CD4-positive, alpha-beta T cell treated with Interleukin-1 beta for 1 hour (primary cell): ENCODE results near the gene NME4.
A peak's percentile ranks its signal among the peaks of the same experiment; 100 is the strongest.
"Not testable (repeated sequence)": the region's sequence is repeated elsewhere in the genome, so short reads cannot be mapped to it uniquely, and the experiment has no call there.

ENCODE experiments used
- DNase-seq, 2 donors: peaks; one replicate each; pipeline ENCODE4 v3.0.0-alpha.2; 2020 to 2022

The NME4 gene

DNA sequence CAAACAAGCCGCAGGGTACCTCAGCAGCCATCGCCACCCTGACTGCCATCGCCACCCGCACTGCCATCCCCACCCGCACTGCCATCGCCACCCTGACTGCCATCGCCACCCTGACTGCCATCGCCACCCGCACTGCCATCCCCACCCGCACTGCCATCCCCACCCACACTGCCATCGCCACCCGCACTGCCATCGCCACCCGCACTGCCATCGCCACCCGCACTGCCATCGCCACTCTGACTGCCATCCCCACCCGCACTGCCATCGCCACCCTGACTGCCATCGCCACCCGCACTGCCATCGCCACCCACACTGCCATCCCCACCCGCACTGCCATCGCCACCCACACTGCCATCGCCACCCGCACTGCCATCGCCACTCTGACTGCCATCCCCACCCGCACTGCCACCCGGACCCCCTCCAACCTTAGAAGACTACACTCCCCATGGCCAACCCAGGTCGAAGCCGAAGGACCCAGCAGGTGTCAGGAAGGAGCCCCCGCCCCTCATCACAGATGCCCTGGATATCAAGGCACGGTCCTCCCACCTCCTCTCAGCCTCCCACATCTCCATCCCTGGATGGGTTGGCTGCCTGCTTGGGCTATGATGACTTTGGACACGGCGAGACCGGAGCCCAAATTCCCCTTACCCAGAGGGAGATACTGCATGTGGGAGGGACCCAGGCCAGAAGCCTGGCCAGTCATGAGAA lies 18.7 kb upstream of the NME4 start:
- DNase-seq: not testable (repeated sequence)

DNA sequence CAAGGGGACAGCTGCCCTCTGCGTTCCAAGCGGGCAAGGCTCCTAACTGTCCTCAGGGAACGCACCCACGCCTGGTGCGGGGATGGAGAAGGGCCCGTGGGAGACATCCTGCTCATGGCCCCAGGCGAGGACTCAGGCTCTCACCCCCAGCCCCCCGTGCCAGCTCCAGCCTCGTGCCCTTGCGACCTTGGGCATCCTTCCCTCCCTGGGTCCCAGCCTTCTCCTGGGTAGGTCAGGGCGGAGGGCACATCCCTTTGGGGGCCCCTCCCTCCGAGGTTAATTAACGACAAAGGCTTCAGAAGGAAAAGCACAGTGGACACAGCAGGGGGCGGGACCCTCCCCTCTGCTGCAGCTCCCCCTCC lies 18.2 kb upstream of the NME4 start:
- DNase-seq: no peak

DNA sequence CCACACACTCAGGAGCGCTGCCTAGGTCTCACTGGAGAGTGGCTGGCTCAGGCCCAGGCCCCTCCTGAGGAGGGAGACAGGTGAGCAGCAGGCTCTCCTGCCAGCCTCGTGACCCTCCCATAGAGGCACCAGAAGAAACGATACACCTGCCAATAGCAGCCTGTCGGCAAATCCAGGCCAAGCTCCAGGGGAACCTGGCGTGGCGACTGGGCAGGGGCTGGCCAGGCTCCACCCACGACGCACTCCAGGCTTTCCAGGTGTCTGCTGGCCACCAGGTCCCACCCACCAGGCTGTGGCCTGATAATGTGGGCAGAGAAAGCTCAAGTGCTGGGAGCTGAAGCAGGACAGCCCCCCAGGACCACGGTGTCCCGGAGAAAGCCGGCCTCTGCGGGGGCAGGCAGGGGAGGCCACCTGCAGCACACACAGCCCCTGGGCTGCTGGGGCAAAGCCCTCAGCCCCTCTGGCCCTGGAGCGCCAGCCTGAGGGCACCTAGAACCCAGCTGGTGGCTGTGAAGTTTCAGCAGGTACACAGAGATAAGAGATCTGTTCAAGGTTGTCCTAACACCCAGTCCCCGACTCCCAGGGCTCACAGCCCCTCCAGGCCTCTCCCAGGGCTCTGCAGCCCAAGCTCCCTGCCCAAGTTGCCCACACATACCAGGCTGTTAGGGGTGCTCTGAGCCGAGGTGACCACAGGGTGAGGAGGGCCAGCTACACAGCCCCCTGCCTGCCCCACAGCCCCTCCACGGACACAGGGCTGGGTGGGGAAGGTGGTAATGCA lies 17.6 kb upstream of the NME4 start:
- no peak for DNase-seq

DNA sequence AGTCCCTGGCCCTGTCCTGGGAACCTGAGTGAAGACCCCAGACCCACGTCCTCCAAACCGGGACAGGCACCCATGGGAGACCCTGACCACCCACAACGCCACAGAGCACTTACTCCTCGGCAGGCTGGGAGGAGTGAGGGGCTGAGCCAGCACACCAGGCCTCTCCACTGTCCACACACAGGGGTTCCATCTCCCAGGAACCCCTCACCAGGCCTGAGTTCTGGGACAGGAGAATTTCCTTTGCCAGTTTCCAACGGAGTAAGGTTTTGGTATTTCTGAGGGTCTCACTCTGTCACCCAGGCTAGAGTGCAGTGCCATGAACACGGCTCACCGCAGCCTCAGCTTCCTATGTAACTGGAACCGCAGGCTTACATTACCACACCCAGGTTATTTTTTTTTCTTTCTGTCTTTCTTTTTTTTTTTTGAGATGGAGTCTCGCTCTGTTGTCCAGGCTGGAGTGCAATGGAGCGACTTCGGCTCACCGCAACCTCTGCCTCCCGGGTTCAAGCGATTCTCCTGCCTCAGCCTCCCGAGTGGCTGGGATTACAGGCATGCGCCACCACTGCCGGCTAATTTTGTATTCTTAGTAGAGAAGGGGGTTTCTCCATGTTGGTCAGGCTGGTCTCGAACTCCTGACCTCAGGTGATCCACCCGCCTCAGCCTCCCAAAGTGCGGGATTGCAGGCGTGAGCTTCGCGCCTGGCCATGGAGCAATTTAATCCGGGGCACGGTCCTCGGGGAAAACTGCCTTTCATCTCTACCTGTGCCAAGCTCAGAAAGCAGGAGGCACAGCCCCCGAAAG lies 16.8 kb upstream of the NME4 start:
- peak in 1 of 2 donors; percentile 39 for DNase-seq

DNA sequence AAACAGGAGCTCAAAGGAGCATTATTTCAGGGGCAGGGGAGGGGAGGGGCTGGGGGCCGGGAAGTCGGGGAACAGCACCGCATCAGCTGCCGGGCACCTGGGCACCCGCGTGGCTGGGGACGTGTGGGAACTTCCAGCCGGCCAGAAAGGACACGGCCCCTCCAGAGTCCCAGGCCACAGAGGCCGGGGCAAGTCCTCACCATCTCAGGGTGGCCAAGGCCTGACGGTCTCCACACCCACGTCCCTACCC lies 16.3 kb upstream of the NME4 start:
- no peak for DNase-seq

DNA sequence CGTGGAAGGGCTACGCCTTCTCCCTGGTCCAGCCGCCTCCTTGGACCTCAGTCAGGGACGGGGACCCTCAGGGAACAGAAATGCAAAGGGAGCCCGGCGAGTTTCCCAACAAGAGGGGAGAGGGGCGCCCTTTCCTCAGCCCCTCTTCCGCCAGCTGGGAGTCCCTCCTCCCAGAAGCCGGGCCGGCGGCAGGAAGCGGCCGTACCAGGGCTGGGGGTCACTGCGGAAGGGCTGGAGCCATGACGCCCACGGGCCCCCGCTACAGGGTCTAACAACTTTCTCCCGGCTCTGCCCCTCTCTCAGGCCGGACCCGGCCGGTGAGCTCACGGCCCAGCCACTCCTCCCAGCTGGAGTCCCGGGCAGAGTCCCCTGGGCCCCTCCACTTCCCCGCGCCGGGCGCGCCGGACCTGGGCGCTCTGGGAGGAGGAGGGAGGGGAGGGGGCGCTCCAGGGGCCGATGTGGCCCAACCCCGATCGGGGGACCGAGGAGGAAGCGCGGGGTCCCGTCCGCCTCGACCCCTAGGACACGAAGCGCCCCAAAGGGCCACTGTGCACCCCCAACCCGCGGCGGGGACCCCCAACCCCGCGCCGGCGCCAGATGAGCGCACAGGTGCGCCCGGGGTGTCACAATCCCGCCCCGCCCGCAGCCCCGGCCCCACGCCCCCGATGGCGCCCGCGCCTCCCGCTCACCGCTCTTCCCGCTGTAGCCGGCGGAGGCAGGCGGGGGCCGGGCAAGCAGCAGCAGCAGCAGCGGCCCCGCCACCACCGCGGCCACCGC lies 15.8 kb upstream of the NME4 start:
- no peak for DNase-seq

DNA sequence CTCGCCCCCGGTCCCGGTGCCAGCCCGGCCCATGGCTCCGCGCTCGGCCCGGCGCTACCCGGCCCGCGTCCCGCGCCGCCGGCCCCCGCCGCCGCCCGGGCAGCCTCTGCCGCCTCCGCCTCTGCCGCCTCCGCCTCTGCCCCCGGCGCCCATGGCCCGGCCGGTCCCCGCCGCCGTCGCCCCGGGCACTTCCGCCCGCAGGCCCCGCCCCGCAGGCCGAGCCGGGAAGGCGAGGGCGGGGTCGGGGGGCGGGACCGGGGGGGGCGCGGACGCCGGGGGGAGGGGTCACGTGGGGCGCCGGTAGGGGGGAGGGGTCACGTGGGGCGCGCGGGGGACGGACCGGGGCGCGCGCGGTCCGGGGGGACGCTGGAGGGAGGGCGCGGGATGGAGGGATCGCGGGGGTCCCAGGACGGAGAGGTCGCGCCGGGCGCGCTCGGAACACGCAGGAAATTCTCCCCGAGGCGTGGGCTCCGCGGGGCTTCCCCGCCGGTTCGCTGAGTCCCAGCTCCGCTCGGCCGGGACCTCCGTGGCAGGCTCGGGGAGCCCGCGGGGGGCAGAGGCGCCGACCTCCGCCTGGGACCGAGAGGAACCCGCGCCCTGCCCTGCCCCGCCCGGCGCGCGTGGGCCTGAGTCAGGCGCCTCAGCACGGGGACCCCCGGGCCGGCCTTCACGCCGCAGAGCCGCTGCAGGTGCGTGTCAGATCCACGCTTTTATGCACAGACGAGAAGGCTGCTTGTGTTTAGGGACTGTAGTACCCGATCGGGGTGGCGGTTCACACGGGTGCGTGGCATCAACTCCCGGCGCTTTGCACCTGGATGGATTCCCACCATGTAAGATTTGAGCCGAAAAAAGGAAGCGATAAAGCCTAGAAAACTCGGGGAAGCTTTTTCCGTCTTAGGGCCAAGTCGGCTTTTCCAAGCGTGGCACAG lies 14.9 kb upstream of the NME4 start, which contains the start of gene PGAP6:
TSS of gene PGAP6 (minus strand) at position 190 of the 929 bp plus-strand sequence. CDS start at position 33, 157 bp downstream.
- DNase-seq: peak; percentile 65 to 74

DNA sequence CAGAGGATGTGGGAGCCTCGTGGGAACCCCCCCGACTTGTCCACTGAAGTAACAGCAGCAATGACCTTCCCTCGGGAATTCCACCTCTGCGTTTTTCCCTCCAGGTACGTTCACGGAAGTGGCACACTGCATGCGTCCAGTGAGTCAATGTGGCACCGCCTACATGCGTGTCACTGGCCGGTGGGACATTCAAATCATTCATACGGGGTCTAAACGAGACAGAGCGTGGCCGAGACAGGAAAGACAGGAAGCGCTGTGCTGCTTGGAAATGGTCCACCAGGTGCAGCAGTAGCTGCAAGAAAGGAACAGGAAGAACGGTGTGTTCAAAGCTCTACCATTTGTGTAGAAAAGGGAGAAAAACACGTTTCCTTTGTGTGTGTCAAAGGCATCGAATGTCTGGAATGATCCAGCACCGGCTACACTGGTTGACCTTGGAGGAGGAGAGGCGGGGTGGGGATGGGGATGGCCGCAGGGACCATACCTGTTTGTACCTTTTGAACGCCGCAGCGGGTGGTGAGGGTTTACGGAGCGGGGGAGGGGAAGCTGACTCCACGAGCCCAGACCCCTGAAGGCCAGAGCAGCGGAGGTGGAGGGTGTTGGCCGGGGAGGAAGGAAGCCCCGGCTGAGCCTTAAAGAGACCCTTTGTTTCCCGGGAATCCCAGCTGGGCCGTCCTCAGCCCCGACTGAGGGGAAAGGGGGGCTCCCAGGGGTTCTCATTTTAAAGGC lies 13.5 kb upstream of the NME4 start:
- peak; percentile 48 for DNase-seq

DNA sequence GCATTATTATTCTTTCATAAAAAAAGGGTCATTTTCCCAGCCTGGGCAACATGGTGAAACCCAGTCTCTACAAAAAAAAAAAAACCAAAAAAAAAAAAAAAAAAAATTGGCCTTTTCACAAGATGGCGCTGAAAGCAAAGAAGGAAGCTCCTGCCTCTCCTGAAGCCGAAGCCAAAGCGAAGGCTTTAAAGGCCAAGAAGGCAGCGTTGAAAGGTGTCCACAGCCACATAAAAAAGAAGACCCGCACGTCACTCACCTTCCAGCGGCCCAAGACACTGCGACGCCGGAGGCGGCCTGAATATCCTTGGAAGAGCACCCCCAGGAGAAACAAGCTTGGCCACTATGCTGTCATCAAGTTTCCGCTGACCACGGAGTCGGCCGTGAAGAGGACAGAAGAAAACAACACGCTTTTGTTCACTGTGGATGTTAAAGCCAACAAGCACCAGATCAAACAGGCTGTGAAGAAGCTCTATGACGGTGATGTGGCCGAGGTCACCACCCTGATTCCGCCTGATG lies 10.3 kb upstream of the NME4 start:
- DNase-seq: no peak

DNA sequence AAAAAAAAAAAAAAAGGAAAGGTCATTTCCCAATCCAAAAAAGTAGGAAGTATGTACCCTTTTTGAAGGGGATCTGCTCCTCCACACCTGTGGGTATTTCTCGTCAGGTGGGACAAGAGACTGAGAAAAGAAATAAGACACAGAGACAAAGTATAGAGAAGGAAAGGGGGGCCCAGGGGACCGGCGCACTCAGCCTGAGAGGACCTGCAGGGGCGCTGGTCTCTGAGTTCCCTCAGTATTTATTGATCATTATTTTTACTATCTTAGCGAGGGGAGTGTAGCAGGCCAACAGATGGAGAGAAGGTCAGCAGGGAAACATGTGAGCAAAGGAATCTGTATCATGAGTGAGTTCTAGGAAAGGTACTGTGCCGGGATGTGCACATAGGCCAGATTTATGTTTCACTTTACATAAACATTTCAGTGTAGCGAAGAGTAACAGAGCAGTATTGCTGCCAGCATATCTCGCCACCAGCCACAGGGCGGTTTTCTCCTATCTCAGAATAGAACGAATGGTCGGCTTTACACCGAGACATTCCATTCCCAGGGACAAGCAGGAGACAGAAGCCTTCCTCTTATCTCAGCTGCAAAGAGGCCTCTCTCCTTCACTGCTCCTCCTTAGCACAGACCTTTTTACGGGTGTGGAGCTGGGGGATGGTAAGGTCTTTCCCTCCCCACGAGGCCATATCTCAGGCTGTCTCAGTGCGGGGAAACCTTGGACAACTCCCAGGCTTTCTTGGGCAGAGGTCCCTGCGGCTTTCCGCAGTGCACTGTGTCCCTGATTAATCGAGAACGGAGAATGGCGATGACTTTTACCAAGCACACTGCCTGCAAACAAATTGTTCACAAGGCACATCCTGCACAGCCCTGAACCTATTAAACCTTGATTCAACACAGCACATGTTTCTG lies 9.0 kb upstream of the NME4 start:
- not testable (repeated sequence) for DNase-seq

DNA sequence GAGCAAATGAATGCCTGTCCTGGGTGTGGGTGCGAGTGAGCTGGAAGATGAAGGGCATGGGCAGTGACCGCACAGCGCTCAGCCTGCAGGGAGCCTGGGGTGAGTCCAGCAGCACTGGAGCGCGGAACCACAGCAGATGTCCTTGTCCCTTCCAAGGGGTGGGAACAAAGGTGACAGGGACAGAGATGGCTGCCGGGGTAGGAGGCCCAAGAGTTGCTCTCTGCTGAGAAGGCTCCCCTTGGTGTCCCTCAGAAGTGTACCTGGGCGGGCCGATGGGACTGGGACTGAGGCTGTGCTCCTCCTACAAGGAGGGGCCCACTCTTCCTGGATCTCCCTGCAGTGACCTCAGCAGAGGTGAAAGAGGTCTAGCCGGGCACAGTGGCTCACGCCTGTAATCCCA lies 7.6 kb upstream of the NME4 start:
- no peak for DNase-seq

DNA sequence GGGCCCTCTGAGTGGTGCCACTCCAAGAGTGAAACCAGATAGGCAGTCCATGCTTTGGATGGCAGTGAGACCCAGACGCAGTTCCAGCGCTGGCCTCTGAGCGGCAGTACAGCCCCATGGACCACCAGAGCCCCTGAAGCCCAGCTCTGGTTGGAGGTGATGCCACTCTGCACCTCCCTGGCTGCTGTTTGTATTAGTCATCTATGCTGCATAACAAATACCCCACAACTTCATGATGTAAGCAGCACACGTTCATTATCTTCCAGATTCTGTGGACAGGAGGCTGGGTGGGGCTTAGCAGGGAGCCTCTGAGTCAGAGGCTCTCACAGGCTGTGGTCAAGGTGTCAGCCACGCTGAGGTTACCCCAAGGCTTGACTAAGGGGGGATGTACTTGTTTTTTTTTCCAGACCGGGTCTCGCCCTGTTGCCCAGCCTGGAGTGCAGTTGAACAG lies 5.1 kb upstream of the NME4 start:
- peak; percentile 74 to 78 for DNase-seq

DNA sequence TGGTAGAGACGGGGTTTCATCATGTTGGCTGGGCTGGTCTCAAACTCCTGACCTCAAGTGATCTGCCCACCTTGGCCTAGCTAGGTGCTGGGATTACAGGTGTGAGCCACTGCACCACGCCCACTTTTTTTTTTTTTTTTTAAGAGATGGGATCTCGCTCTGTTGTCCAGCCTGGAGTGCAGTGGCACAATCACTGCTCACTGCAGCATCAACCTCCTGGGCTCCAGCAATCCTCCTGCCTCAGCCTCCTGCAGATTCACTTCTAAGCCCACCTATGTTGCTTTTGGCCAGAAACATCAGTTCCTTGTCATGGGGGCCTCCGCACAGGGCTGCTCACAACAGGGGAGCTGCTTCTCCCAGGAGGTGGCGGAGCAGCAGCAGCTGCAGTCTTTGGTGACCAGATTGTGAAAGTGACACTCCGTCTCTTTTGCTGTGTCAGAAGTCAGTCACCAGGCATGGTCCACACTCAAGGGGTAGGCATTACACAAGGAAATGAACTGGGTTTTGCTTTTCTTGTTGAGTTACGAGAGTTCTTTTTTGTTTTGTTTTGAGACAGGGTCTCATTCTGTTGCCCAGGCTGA lies 4.5 kb upstream of the NME4 start:
- DNase-seq: peak in 1 of 2 donors; percentile 45

DNA sequence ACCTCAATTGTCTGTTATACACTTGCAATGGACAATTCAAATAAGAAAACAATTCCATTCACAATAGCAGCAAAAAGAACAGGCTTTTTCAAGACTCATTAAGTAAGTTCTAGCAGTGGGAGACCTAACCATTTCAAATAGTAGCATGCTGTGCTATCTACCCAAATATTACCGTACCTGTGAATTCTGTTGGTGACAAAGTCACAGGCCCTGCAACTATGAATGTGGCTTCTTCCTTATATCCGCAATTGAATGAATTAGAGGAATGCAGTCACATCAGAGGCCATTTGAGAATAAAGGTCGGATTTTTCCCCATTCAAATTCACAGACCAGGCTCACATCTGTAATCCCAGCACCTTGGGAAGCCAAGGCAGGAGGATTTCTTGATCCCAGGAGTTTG lies 800 bp upstream of the NME4 start:
- DNase-seq: no peak

DNA sequence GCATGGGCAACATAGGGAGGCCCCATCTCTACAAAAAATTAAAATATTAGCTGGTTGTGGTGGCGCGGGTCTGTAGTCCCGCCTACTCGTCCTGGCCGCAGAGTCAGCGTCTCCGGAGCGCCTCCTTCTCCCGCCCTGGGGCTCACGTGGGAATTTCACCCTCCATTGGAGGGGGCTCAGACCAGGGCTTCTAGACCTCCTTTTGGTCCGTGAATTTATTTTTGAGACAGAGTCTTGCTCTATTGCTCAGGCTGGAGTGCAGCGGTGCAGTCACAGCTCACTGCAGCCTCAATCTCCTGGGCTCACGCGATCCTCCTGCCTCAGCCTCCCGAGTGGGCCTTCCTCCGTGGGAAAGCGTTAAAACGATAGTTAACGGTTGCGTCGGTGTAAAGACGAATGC lies 394 bp upstream of the NME4 start:
- no peak for DNase-seq

DNA sequence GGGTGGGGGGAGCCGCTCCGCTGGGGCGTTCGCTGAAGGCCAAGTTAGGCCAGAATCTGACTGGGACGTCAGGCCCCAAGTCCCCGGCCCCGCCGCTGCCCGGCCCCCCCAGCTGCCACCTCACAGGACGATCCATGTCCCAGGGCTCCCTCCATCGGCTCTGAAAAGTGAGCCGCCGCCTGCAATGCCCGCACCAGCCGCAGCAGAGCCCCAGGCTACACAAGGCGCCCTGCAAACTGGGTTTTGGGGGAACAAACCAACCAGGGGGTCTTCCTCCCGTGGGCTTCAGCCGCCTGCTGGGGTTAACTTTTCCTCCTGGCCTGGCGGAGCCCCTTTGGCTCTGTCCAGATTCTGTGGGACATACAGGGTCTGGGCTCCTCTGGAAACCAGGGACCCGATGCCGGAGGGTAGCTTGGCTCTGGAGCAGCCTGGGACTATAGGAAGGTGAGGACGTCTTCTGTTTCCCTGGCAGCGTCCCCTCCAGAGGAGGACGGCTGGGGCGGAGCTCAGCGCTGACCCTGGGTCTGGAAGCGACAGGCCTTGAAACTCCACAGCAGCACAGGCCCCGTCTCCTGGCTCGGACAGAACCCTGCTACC lies 835 bp downstream of the NME4 start:
- peak; percentile 34 to 44 for DNase-seq

DNA sequence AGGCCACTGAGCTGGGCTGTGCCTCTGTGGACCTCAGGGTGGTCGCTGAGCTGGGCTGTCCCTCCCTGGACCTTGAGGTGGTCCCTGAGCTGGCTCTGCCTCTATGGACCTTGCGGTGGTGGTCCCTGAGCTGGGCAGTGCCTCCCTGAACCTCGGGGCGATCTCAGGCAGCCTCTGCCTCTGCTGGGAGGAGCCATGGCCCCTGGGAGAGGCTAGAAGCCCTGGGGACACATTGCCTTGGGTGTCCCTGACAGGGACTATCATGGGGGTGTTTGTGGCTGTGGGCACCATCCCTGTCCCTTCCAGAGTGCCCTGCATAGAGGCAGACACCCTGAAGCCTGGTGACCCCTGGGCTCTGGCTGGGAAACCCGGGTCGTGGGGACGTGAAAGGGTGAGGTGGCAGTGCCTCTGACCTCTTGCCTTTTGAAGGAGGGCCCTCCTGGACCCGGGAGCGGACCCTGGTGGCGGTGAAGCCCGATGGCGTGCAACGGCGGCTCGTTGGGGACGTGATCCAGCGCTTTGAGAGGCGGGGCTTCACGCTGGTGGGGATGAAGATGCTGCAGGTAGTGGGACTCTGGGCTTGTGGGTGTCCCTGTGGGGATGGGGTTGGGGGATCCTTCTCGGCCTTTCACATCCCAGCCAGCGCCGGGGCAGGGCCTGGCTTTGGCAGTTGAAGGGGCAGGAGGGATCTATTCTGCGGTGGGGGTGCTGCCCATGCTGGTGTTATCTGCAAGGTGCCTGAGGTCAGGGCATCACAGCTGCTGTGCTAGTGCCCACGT lies 1.8 kb downstream of the NME4 start:
- no peak for DNase-seq
